ENCODE data around the gene ZNF653.
"Not testable (repeated sequence)": the region's sequence is repeated elsewhere in the genome, so short reads cannot be mapped to it uniquely, and the experiment has no call there.

DNA sequence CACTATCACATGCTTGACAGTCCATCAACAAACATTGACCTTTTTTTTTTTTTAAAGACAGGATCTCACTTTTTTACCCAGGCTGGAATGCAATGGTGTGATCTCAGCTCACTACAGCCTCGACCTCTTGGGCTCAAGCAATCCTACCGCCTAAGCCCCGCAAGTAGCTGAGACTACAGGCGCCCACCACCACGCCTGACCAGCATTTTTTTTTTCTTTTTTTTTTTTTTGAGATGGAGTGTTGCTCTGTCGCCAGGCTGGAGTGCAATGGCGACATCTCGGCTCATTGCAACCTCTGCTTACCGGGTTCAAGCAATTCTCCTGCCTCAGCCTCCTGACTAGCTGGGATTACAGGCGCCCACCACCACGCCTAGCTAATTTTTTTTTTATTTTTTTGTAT, 46.7 kb downstream of the ZNF653 start:
- not testable (repeated sequence) for TF ChIP-seq POLR2A (IDR thresholded peaks at IDR 0.05; ENCODE audit: low read depth, low read length); FOS (IDR thresholded peaks at IDR 0.05; ENCODE audit: borderline replicate concordance, insufficient read depth, low read length)
- TF ChIP-seq, protein P1, sequence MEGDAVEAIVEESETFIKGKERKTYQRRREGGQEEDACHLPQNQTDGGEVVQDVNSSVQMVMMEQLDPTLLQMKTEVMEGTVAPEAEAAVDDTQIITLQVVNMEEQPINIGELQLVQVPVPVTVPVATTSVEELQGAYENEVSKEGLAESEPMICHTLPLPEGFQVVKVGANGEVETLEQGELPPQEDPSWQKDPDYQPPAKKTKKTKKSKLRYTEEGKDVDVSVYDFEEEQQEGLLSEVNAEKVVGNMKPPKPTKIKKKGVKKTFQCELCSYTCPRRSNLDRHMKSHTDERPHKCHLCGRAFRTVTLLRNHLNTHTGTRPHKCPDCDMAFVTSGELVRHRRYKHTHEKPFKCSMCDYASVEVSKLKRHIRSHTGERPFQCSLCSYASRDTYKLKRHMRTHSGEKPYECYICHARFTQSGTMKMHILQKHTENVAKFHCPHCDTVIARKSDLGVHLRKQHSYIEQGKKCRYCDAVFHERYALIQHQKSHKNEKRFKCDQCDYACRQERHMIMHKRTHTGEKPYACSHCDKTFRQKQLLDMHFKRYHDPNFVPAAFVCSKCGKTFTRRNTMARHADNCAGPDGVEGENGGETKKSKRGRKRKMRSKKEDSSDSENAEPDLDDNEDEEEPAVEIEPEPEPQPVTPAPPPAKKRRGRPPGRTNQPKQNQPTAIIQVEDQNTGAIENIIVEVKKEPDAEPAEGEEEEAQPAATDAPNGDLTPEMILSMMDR (IDR thresholded peaks at IDR 0.05; ENCODE audit: extremely low read depth in 1 of 2, insufficient read depth in 1 of 2, low read depth in 1 of 2, low read length in 2 of 2) = not testable (repeated sequence)
